ENCODE results near the gene NFKBIE. TPM values are rescaled to one million over a fixed set of nuclear protein-coding genes. Genes with fewer than 3 reads are reported as not detected.

Gene NFKBIE
- total RNA-seq, 2 donors from 2014 or later = 20.8 to 34.4 TPM

- no peak for DNase-seq (ENCODE audit: low spot score)
- intact Hi-C loops (cut with DNase I) = no loop called here
These were observed 6.4 kb downstream of the NFKBIE start for GRCh38 chr6:44258921-44259320.

GRCh38 chr6:44258325-44258863 lies 7.0 kb downstream of the NFKBIE start:
- H3K9me3 ChIP-seq = no peaks in the 10 kb centered on the region
- 85% methylated on average over 9 of the region's 9 CpGs for WGBS
- H3K4me1 ChIP-seq (replicated peaks) = peaks cover 6% of the 10 kb centered on the region
- no peak for DNase-seq (ENCODE audit: low spot score)
- H3K36me3 ChIP-seq = peaks cover 0 to 13% of the 10 kb centered on the region in 2 donors
- no peak overlapping the region for H3K4me3 ChIP-seq
- H3K27me3 ChIP-seq (replicated peaks; ENCODE audit: insufficient read depth) = no peaks in the 10 kb centered on the region
- no peak overlapping the region for H3K27ac ChIP-seq
- TF ChIP-seq CTCF (IDR thresholded peaks at IDR 0.05) (no peak), POLR2A (IDR thresholded peaks at IDR 0.05) (no peak), POLR2AphosphoS5 (IDR thresholded peaks at IDR 0.05) (no peak)
- intact Hi-C loops (cut with DNase I) = no loop called here

More at GRCh38 chr6:44258921-44259320, 6.4 kb downstream of the NFKBIE start:
- 91% methylated on average over 3 of the region's 3 CpGs for WGBS
- peaks cover 0 to 8% of the 10 kb centered on the region in 2 donors for H3K36me3 ChIP-seq
- peaks cover 12% of the 10 kb centered on the region for H3K4me1 ChIP-seq (replicated peaks)
- H3K4me3 ChIP-seq = no peak overlapping the region
- no peak for TF ChIP-seq POLR2AphosphoS5 (IDR thresholded peaks at IDR 0.05)
- TF ChIP-seq CTCF (IDR thresholded peaks at IDR 0.05) = no peak
- no peak for TF ChIP-seq POLR2A (IDR thresholded peaks at IDR 0.05)
- H3K27me3 ChIP-seq (replicated peaks; ENCODE audit: insufficient read depth) = no peaks in the 10 kb centered on the region
- no peak overlapping the region for H3K27ac ChIP-seq
- H3K9me3 ChIP-seq = no peaks in the 10 kb centered on the region

- 21% methylated on average over 15 of the region's 15 CpGs for WGBS
- intact Hi-C loops (cut with DNase I) = no loop called here
These were observed 7.5 kb downstream of the NFKBIE start for GRCh38 chr6:44257753-44258324.

GRCh38 chr6:44257025-44257752 lies 8.2 kb downstream of the NFKBIE start, which contains the start of gene SLC35B2:
TSS of gene SLC35B2 (minus strand) at chr6:44257528. CDS start at chr6:44257410, 118 bp downstream.
- Histone ChIP-seq H3K27ac (peak within 1 kb of the TSS; percentile 92 to 94), H3K36me3 (peaks cover 8 to 20% of the 10 kb centered on the region in 2 donors), H3K9me3 (no peaks in the 10 kb centered on the region), H3K4me3 (peak within 1 kb of the TSS; percentile 85 to 92), H3K27me3 (replicated peaks; ENCODE audit: insufficient read depth) (no peaks in the 10 kb centered on the region), H3K4me1 (replicated peaks) (peaks cover 5% of the 10 kb centered on the region)
- under 1% methylated on average over 42 of the region's 80 CpGs for WGBS
- peak; percentile 43 for DNase-seq (ENCODE audit: low spot score)
- TF ChIP-seq POLR2AphosphoS5 (IDR thresholded peaks at IDR 0.05) (peak; percentile 10), CTCF (IDR thresholded peaks at IDR 0.05) (peak; percentile 65 to 87 (median 82)), POLR2A (IDR thresholded peaks at IDR 0.05) (peak; percentile 60)
- intact Hi-C loops (cut with DNase I) = no loop called here

More at GRCh38 chr6:44257753-44258324, 7.5 kb downstream of the NFKBIE start:
- Histone ChIP-seq H3K36me3 (peaks cover 6 to 18% of the 10 kb centered on the region in 2 donors), H3K4me3 (peak overlapping the region; percentile 85 to 92), H3K27me3 (replicated peaks; ENCODE audit: insufficient read depth) (no peaks in the 10 kb centered on the region), H3K4me1 (replicated peaks) (peaks cover 4% of the 10 kb centered on the region), H3K9me3 (no peaks in the 10 kb centered on the region), H3K27ac (peak overlapping the region; percentile 92 to 94)
- TF ChIP-seq POLR2AphosphoS5 (IDR thresholded peaks at IDR 0.05) (no peak), CTCF (IDR thresholded peaks at IDR 0.05) (no peak), POLR2A (IDR thresholded peaks at IDR 0.05) (no peak)
- DNase-seq (ENCODE audit: low spot score) = no peak
